H1 (cell line): ENCODE measurements around the gene NEDD4L. TPM values are rescaled to one million over a fixed set of nuclear protein-coding genes. Genes with fewer than 3 reads are reported as not detected.

Source experiments
- CTCF ChIA-PET: fragments of 300-600 bp; sonication (Branson Sonifier 250); formaldehyde crosslinking; loops from one replicate; lab custom pipeline; 2021; ENCODE audit not compliant: partially characterized antibody; lab: Charles Lee
- POLR2A ChIA-PET: fragments of 300-600 bp; sonication (Branson Sonifier 250); formaldehyde crosslinking; loops from one replicate; lab custom pipeline; 2021; ENCODE audit warnings: inconsistent platforms; ENCODE audit not compliant: partially characterized antibody; lab: Charles Lee
- DNase-seq, 2 experiments: peaks; one replicate each; pipeline versions ENCODE4 v3.0.0 to v3.0.0-alpha.2; 2010 to 2022; ENCODE audit warnings: low spot score in 2 of 2, low read depth in 1 of 2, mixed read lengths in 1 of 2
- FAIRE-seq: peaks from 2 replicates; lab custom pipeline; 2011; peaks lifted over from hg19 to GRCh38; lab: Jason Lieb, UNC
- H2AFZ ChIP-seq: 2 replicates; pipeline ENCODE4 v1.8.1; 2012; ENCODE audit warnings: low read length, inconsistent platforms
- H2AK5ac ChIP-seq: 2 replicates; pipeline ENCODE4 v1.6.1; 2013; ENCODE audit warnings: low read depth, low read length
- H2BK120ac ChIP-seq: replicated peaks from 2 replicates; pipeline ENCODE3; 2013; ENCODE audit warnings: low read depth, low read length, inconsistent platforms
- H2BK12ac ChIP-seq: 2 replicates; pipeline ENCODE4 v1.6.1; 2013; ENCODE audit warnings: low read depth, low read length
- H2BK15ac ChIP-seq: 2 replicates; pipeline ENCODE4 v1.6.1; 2013; ENCODE audit warnings: low read length
- H2BK20ac ChIP-seq: 2 replicates; pipeline ENCODE4 v1.6.1; 2013; ENCODE audit warnings: low read length
- H2BK5ac ChIP-seq: 2 replicates; pipeline ENCODE4 v1.6.1; 2013; ENCODE audit warnings: low read depth, low read length
- H3K14ac ChIP-seq: 2 replicates; pipeline ENCODE4 v1.6.1; 2013; ENCODE audit warnings: inconsistent platforms; ENCODE audit not compliant: insufficient read length
- H3K18ac ChIP-seq: 2 replicates; pipeline ENCODE4 v1.6.1; 2013; ENCODE audit warnings: low read length; ENCODE audit errors: extremely low read depth
- H3K23ac ChIP-seq: 2 replicates; pipeline ENCODE4 v1.6.1; 2013; ENCODE audit warnings: inconsistent platforms; ENCODE audit not compliant: insufficient read length
- H3K23me2 ChIP-seq: 2 replicates; pipeline ENCODE4 v1.6.1; 2013; ENCODE audit warnings: low read depth, low read length
- H3K27ac ChIP-seq: 2 replicates; pipeline ENCODE4 v1.6.1; 2011; ENCODE audit warnings: low read depth, low read length, inconsistent platforms
- H3K27me3 ChIP-seq, 4 experiments: replicated peaks in 1 of 4; 1 replicate in 1 of 4; 2 replicates in 3 of 4; pipeline versions ENCODE4 v1.6.1 to v1.8.1; 2011 to 2013; ENCODE audit warnings: low read length in 3 of 4, mild to moderate bottlenecking in 3 of 4, inconsistent platforms in 2 of 4, mixed read lengths in 2 of 4, moderate library complexity in 1 of 4; ENCODE audit not compliant: control insufficient read depth in 3 of 4, insufficient read depth in 3 of 4; ENCODE audit errors: extremely low read depth in 1 of 4
- H3K36me3 ChIP-seq, 4 experiments: 2 replicates each; pipeline versions ENCODE4 v1.6.1 to v1.8.1; 2011 to 2013; ENCODE audit warnings: mild to moderate bottlenecking in 4 of 4, low read length in 3 of 4, moderate library complexity in 2 of 4, control low read depth in 1 of 4, inconsistent platforms in 1 of 4; ENCODE audit not compliant: insufficient read depth in 4 of 4, control insufficient read depth in 2 of 4
- H3K4ac ChIP-seq: replicated peaks from 2 replicates; pipeline ENCODE3; 2013; ENCODE audit warnings: low read length, low read depth, mixed read lengths, inconsistent platforms; ENCODE audit not compliant: insufficient read length
- H3K4me1 ChIP-seq, 4 experiments: replicated peaks in 1 of 4; 1 replicate in 1 of 4; 2 replicates in 3 of 4; pipeline versions ENCODE4 v1.6.1 to v1.8.1; 2011 to 2013; ENCODE audit warnings: low read length in 3 of 4, inconsistent platforms in 2 of 4, mixed read lengths in 1 of 4; ENCODE audit not compliant: insufficient read depth in 4 of 4, control insufficient read depth in 3 of 4
- H3K4me2 ChIP-seq, 2 experiments: 2 replicates each; pipeline versions ENCODE4 v1.6.1 to v1.8.1; 2011 to 2013; ENCODE audit warnings: low read depth in 2 of 2, low read length in 2 of 2, control low read depth in 1 of 2, inconsistent platforms in 1 of 2, mild to moderate bottlenecking in 1 of 2; ENCODE audit not compliant: insufficient read depth in 1 of 2
- H3K4me3 ChIP-seq, 4 experiments: fragments of 200-600, 300-600 bp in 1 of 4; sonication (generic), shearing (Covaris generic), sonication (Bioruptor Twin) in 1 of 4; 2 replicates each; pipeline versions ENCODE4 v1.5.1 to v1.8.1; 2011 to 2016; ENCODE audit warnings: low read length in 4 of 4, low read depth in 3 of 4, control low read depth in 2 of 4, inconsistent platforms in 2 of 4, mild to moderate bottlenecking in 2 of 4, mixed read lengths in 1 of 4, moderate library complexity in 1 of 4; ENCODE audit not compliant: insufficient read depth in 2 of 4; ENCODE audit errors: extremely low read depth in 1 of 4
- H3K56ac ChIP-seq: replicated peaks from 2 replicates; pipeline ENCODE3; 2013; ENCODE audit warnings: low read depth, mild to moderate bottlenecking, mixed read lengths, low read length, inconsistent platforms; ENCODE audit not compliant: insufficient read length
- H3K79me1 ChIP-seq: 2 replicates; pipeline ENCODE4 v1.6.1; 2013; ENCODE audit warnings: low read depth, low read length, control low read depth
- H3K79me2 ChIP-seq, 2 experiments: 2 replicates each; pipeline versions ENCODE4 v1.6.1 to v1.8.1; 2012 to 2013; ENCODE audit warnings: low read length in 2 of 2, mild to moderate bottlenecking in 2 of 2, inconsistent platforms in 1 of 2; ENCODE audit not compliant: insufficient read depth in 2 of 2, control insufficient read depth in 1 of 2
- H3K9ac ChIP-seq, 4 experiments: replicated peaks in 1 of 4; 1 replicate in 1 of 4; 2 replicates in 3 of 4; pipeline versions ENCODE4 v1.6.1 to v1.8.1; 2011 to 2013; ENCODE audit warnings: low read depth in 3 of 4, low read length in 3 of 4, control low read depth in 2 of 4, mild to moderate bottlenecking in 2 of 4, moderate library complexity in 2 of 4, inconsistent platforms in 1 of 4; ENCODE audit errors: extremely low read depth in 1 of 4
- H3K9me3 ChIP-seq, 2 experiments: 2 replicates each; pipeline versions ENCODE4 v1.6.1 to v1.8.1; 2012 to 2013; ENCODE audit warnings: mild to moderate bottlenecking in 2 of 2, moderate library complexity in 2 of 2, control low read depth in 1 of 2, inconsistent platforms in 1 of 2, low read depth in 1 of 2, low read length in 1 of 2, mixed read lengths in 1 of 2; ENCODE audit not compliant: insufficient read depth in 2 of 2
- H4K20me1 ChIP-seq, 2 experiments: replicated peaks in 1 of 2; 2 replicates each; pipeline versions ENCODE3 to v1.8.1; 2011 to 2013; ENCODE audit warnings: inconsistent platforms in 2 of 2, low read length in 2 of 2, mild to moderate bottlenecking in 1 of 2; ENCODE audit not compliant: insufficient read depth in 2 of 2, control insufficient read depth in 1 of 2
- H4K5ac ChIP-seq: 2 replicates; pipeline ENCODE4 v1.6.1; 2013; ENCODE audit warnings: low read length, low read depth, mixed read lengths, inconsistent platforms; ENCODE audit not compliant: insufficient read length
- H4K8ac ChIP-seq: 2 replicates; pipeline ENCODE4 v1.8.0; 2013; ENCODE audit warnings: mild to moderate bottlenecking, moderate library complexity, low read length, inconsistent platforms; ENCODE audit not compliant: insufficient read depth; ENCODE audit errors: extremely low read depth
- H4K91ac ChIP-seq: replicated peaks from 2 replicates; pipeline ENCODE3; 2013; ENCODE audit warnings: low read length, mixed read lengths, inconsistent platforms; ENCODE audit not compliant: insufficient read length
- ATF2 ChIP-seq: IDR thresholded peaks from 2 replicates; pipeline ENCODE4 v1.6.1; 2012; ENCODE audit warnings: low read length, inconsistent platforms
- CHD1 ChIP-seq: IDR thresholded peaks from 2 replicates; pipeline ENCODE4 v1.6.1; 2012; ENCODE audit warnings: low read depth, low read length, improper control_type of control experiment
- CREB1 ChIP-seq: IDR thresholded peaks from 2 replicates; pipeline ENCODE4 v1.6.1; 2012; ENCODE audit warnings: inconsistent platforms
- CTCF ChIP-seq, 3 experiments: IDR thresholded peaks; 1 replicate in 2 of 3; 2 replicates in 1 of 3; pipeline versions ENCODE4 v1.5.1 to v1.6.1; 2011; ENCODE audit warnings: low read length in 3 of 3, mild to moderate bottlenecking in 3 of 3, inconsistent platforms in 2 of 3, low read depth in 1 of 3, moderate library complexity in 1 of 3; ENCODE audit not compliant: insufficient read depth in 1 of 3; ENCODE audit errors: control extremely low read depth in 1 of 3
- EGR1 ChIP-seq: IDR thresholded peaks from 2 replicates; pipeline ENCODE4 v1.6.1; 2011; ENCODE audit warnings: low read depth, low read length, borderline replicate concordance
- RBBP5 ChIP-seq: IDR thresholded peaks from 2 replicates; pipeline ENCODE4 v1.7.1; 2012; ENCODE audit warnings: low read depth, mild to moderate bottlenecking, inconsistent platforms, low read length, moderate library complexity, borderline replicate concordance
- SIN3A ChIP-seq, 2 experiments: IDR thresholded peaks in 1 of 2; conservative IDR thresholded peaks in 1 of 2; 2 replicates each; pipeline ENCODE4 v1.6.1; 2011 to 2012; ENCODE audit warnings: low read length in 2 of 2, improper control_type of control experiment in 1 of 2, low read depth in 1 of 2, mild to moderate bottlenecking in 1 of 2
- USF2 ChIP-seq: IDR thresholded peaks from 2 replicates; pipeline ENCODE4 v1.6.1; 2011; ENCODE audit warnings: low read length, improper control_type of control experiment
- whole genome bisulfite sequencing, 2 experiments: shearing (Covaris generic) in 1 of 2; methylation state at CpG; one replicate each; pipeline versions ENCODE4 v1.1.6 to v1.1.7; 2013 to 2015; ENCODE audit warnings: low lambda C conversion rate in 2 of 2, mixed read lengths in 2 of 2, inconsistent platforms in 1 of 2, low coverage in 1 of 2, missing lambda C conversion rate in 1 of 2; ENCODE audit not compliant: insufficient replicate concordance in 2 of 2, insufficient coverage in 1 of 2, insufficient read length in 1 of 2; ENCODE audit errors: extremely low coverage in 1 of 2, missing lambda C conversion rate in 1 of 2; 5-methylcytosine and 5-hydroxymethylcytosine counted together
- polyA plus RNA-seq, 7 experiments: library from polyadenylated mRNA; depleted of rRNA in 3 of 7; stranded (reverse) in 5 of 7; unstranded in 2 of 7; fragments of >200 nt in 5 of 7; fragments of 200-250 nt in 2 of 7; gene quantifications; 1 replicate in 5 of 7; 2 replicates in 1 of 7; 4 replicates in 1 of 7; pipeline versions ENCODE4 v1.2.1 to v1.2.3, GENCODE V29; 2011 to 2013; ENCODE audit warnings: missing spikeins in 2 of 7, mixed read lengths in 2 of 7
- total RNA-seq: library from RNA; stranded (reverse); fragmentation: NEBNext Ultra II Directional; extraction: Animal tissue kit (Norgen Biotek cat#: 25700); gene quantifications from 2 replicates; pipeline ENCODE4 v1.2.1, GENCODE V29; 2021

NEDD4L gene
- total and polyA plus RNA-seq, 2 of the 8 experiments (the other 6 are each of a cell fraction or from before 2014, with no cell fraction given), result 37.3 to 69.8 TPM

GRCh38 chr18:58113337-58113736 is 69.3 kb downstream of the NEDD4L start:
- H3K4me1 ChIP-seq, result peaks cover 0 to 16% (median 7%) of the 10 kb centered on the region in 4 experiments; a peak in 6 of 7 replicates
- no peak for DNase-seq
- CTCF ChIA-PET, result interaction anchor here (0.7 to 4.4 kb wide), 6 partner anchors 9 to 231 kb away, joined by 3 to 19 read pairs (median 3); partner anchors contain the start of gene NEDD4L
- no peak for TF ChIP-seq CHD1
- TF ChIP-seq SIN3A (conservative IDR thresholded peaks at IDR 0.05 in 1 of 2, IDR thresholded peaks at IDR 0.05 in 1 of 2; ENCODE audit: low read depth in 1 of 2, low read length in 2 of 2), result no peak
- TF ChIP-seq ATF2, result no peak
- no peak for TF ChIP-seq RBBP5
- no peak for TF ChIP-seq USF2
- TF ChIP-seq EGR1, result no peak
- TF ChIP-seq CTCF (IDR thresholded peaks at IDR 0.05; ENCODE audit: control extremely low read depth in 1 of 3, insufficient read depth in 1 of 3, low read depth in 1 of 3, low read length in 3 of 3), result no peak
- TF ChIP-seq CREB1, result no peak

More at GRCh38 chr18:58113337-58113736, 69.3 kb downstream of the NEDD4L start:
- POLR2A ChIA-PET, result interaction anchor here (0.5 kb wide), 1 partner anchor 145 kb away, joined by 5 read pairs; no protein-coding TSS in a partner anchor
- Histone ChIP-seq H2BK12ac (no peak overlapping the region), H3K27ac (no peak overlapping the region), H2BK5ac (no peak overlapping the region), H3K4ac (no peak overlapping the region), H3K79me2 (peaks cover 0 to 73% of the 10 kb centered on the region in 2 experiments; a peak in 3 of 4 replicates), H3K4me3 (no peak overlapping the region), H3K23ac (no peak overlapping the region), H4K20me1 (peaks cover 3 to 6% of the 10 kb centered on the region in 2 experiments), H3K18ac (no peak overlapping the region), H2AFZ (no peak overlapping the region), H3K56ac (no peak overlapping the region), H2BK120ac (no peak overlapping the region), H3K79me1 (peaks cover 16% of the 10 kb centered on the region), H3K36me3 (no peaks in the 10 kb centered on the region), H4K91ac (no peak overlapping the region), H3K4me2 (no peak overlapping the region), H3K14ac (no peak overlapping the region), H4K5ac (no peak overlapping the region), H4K8ac (no peak overlapping the region), H2AK5ac (no peak overlapping the region), H2BK15ac (no peak overlapping the region), H3K9me3 (no peaks in the 10 kb centered on the region), H3K23me2 (no peaks in the 10 kb centered on the region), H2BK20ac (no peak overlapping the region), H3K27me3 (no peaks in the 10 kb centered on the region), H3K9ac (0 out of 7 replicates have a peak overlapping the region, but pooled peaks of 1 of the 4 experiments have one; percentile 2)
- WGBS, 2 experiments, result 87% methylated on average over 3 of the region's 3 CpGs; no CpG with 5 or more reads in 1 of the 2 experiments
- FAIRE-seq, result no peak
